NB4 (cell line): ENCODE data around the gene HOXA4.

Source experiments
- MYC ChIP-seq: IDR thresholded peaks from 2 replicates; pipeline ENCODE4 v1.6.1; 2011; ENCODE audit warnings: low read depth, low read length
- POLR2A ChIP-seq: IDR thresholded peaks from 2 replicates; pipeline ENCODE4 v1.6.1; 2011; ENCODE audit warnings: mild to moderate bottlenecking; ENCODE audit not compliant: insufficient read length; ENCODE audit errors: extremely low read depth
- TF ChIP-seq, protein P1 (sequence below): IDR thresholded peaks from one replicate; pipeline ENCODE4 v1.5.1; 2012; ENCODE audit warnings: low read depth, low read length

DNA sequence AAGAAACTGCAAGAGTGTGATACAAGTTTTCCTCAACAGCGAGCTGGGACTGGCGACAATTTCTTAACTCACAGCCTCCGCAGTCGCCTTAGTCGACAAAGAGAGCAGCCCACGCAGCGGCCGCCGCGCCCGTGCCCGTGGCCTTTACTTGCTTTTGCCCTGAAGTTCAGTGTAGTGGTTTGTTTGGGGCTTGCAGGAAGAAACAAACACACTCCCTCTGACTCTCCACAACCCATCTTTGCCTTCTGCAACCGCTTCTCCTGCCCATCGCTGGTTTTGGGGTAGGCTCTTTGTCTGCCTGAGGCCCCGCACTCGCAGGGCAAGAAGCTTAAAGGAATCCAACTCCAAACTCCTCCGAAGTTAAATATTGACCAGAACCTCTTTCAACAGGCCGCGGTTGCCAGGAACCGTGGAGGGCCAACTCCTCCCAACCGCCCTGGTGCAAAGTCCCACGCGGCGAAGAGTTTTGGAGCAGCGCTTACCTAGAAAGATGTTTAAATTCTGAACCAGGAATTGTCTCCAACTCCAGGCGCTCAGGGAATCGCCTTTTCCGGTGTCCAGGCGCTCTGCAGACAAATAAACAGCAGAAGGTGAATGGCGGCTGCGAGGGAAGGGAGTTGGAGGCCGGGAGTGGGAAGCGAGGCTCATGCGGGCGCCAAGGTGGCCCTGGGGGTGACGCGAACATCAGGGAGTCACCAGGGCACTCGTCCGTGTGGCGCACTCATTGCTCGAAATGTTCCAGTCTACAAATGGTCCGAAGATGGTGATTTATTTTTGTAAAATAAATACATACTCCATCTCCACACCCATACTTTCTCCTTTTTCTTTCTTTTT lies 8.3 kb downstream of the HOXA4 start:
- TF ChIP-seq, protein P1, sequence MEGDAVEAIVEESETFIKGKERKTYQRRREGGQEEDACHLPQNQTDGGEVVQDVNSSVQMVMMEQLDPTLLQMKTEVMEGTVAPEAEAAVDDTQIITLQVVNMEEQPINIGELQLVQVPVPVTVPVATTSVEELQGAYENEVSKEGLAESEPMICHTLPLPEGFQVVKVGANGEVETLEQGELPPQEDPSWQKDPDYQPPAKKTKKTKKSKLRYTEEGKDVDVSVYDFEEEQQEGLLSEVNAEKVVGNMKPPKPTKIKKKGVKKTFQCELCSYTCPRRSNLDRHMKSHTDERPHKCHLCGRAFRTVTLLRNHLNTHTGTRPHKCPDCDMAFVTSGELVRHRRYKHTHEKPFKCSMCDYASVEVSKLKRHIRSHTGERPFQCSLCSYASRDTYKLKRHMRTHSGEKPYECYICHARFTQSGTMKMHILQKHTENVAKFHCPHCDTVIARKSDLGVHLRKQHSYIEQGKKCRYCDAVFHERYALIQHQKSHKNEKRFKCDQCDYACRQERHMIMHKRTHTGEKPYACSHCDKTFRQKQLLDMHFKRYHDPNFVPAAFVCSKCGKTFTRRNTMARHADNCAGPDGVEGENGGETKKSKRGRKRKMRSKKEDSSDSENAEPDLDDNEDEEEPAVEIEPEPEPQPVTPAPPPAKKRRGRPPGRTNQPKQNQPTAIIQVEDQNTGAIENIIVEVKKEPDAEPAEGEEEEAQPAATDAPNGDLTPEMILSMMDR: no peak
- TF ChIP-seq POLR2A: no peak
- no peak for TF ChIP-seq MYC
